Omental fat pad (tissue), 4 donors: ENCODE data around the gene MRGPRE. TPM values are rescaled to one million over a fixed set of nuclear protein-coding genes. Genes with fewer than 3 reads are reported as not detected.

Experiments
- ATAC-seq: fragments of 150-250 bp; one replicate; pipeline ENCODE4 v1.9.1; 2016; ENCODE audit warnings: mild to moderate bottlenecking, moderate library complexity; ENCODE audit not compliant: low FRiP score
- DNase-seq: peaks from one replicate; pipeline ENCODE4 v3.0.0-alpha.2; 2019; ENCODE audit warnings: low spot score
- CTCF ChIP-seq, 3 donors: fragments of 450-650 bp; IDR thresholded peaks; one replicate each; pipeline ENCODE4 v1.5.1; 2016 to 2017; ENCODE audit warnings: antibody characterized with exemption in 3 of 3, mild to moderate bottlenecking in 3 of 3, moderate library complexity in 2 of 3
- total RNA-seq, 4 donors: library from RNA; depleted of rRNA; stranded (reverse); fragments of >200 nt; gene quantifications; one replicate each; pipeline ENCODE4 v1.1.0, GENCODE V29; 2016

The MRGPRE gene
- total RNA-seq, 4 donors from 2014 or later, result not detected

GRCh38 chr11:3223932-3224381 lies 8.3 kb downstream of the MRGPRE start:
- ATAC-seq, result no peak
- no peak for TF ChIP-seq CTCF (IDR thresholded peaks at IDR 0.05)

DNA sequence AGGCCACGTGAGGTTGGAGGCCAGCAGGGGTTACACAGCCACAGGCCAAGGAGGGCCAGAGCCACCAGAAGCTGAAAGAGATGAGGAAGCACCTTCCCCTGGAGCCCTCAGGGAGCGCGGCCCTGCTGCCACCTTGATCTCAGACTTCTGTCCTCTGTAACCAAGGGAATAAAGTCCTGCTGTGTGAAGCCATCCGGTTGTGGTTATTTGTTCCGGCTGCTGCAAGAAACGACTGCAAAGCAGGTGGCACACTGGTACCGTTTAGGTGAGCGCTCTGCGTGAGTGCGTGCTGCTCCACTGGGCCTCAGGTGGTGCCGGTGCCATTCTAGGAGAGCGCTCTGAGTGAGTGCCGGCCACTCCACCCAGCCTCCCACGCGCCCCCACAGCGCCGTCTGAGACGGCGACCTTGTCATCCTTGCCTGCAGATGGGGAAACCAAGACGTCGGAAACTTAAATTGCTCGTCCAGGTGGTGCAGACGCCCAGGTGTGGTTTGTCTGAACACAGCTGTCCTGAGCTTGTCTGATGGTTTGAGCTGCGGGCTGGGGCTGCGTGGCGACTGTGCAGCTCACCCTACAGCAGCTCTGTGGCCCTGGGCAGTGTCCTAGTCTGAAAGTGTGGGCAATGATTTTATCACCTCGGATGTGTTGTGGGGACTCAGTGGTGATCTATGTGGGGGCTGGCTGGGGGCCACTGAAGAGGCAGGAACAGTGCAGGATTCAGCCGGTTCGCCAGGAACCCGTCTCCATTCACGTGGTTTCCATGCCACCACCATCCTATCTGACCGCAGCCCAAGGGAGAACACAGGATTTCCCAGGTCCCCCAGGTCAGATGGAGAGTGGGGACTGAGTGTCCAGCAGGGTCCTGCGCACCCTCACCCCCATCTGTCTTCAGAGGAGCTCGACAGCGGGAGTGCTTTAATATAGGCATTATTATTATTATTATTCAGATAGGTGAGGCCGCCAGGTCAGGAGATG lies 9.0 kb downstream of the MRGPRE start:
- no peak for DNase-seq
- ATAC-seq, result no peak
- no peak for TF ChIP-seq CTCF (IDR thresholded peaks at IDR 0.05)

More at GRCh38 chr11:3223932-3224381, 8.3 kb downstream of the MRGPRE start:
- no peak for DNase-seq

- DNase-seq (no peak), ATAC-seq (no peak)
- TF ChIP-seq CTCF (IDR thresholded peaks at IDR 0.05), result no peak
Observed at GRCh38 chr11:3222003-3222855, 10.0 kb downstream of the MRGPRE start.

DNA sequence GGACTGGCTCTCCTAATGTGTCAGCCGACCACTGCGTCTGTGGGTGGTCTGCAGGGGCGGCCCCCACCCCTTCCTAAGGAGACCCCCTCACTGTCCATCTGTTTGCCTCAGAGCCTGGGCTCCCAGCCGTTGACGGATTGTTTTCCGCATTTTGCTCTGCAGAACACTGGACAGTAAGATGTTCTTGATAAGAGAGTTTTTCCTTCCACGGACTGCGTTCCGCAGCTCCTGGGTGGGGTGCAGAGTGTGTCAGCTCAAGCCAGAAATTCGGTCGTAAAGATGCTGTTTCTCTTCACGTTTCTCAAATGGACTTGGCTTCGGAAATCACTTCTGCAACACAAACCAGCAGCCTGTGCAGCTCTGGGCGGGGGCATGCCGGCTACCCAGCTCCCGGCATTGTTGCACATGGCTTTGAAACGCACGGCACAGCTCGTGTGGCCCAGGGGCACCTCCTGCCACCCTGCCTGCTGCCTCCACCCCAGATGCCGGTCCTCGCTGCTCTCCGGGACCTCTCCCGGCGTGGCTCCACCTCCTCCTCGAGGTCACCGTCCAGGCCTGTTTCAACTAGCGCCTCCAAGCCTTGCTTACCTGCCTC lies 10.7 kb downstream of the MRGPRE start:
- no peak for TF ChIP-seq CTCF (IDR thresholded peaks at IDR 0.05)
- DNase-seq, result no peak

DNA sequence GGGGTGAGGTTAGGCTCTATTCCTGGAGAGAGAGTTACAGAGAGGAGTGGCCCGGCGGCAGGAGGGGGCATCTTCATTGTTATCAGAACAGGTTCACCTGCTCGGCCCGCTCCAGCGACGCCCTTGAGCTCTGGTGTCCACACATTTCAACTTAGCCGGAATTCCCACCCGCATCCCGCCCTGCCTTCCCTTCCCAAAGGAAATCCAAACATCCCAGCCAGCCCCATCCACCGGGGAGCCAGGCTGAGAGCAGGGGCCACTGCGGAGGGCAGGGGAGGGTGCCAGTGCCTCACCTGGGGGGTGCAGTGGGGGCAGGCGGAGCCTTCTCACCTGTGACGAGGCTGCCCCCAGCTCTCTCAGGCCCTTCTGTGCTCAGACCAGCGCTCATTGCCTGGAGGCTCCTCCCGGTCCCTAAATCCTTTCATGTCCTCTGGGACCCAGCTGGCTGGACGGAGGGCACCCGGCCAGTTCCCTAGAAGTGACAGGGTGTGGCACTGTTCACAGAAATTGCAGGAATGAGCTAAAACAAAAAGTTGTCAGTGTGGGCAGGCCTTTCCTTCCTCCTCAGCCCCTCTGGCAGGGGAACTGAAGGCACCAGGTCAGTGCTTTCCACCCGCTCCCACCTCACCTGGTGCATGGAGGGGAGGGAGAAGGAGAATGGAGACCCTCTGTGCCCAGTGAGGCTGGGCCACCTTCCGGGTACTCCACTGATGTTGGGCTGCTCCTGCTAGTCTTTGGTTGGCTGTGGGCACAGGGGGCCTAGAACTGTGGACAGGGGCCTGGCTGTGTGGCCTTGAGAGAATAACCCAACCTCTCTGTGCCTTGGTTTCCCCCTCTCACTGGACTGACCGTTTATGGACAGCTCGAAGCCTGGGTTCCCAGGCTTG lies 11.5 kb downstream of the MRGPRE start:
- no peak for TF ChIP-seq CTCF (IDR thresholded peaks at IDR 0.05)
- ATAC-seq (no peak), DNase-seq (no peak)

More for the DNA sequence above, 10.7 kb downstream of the MRGPRE start:
- ATAC-seq, result no peak

DNA sequence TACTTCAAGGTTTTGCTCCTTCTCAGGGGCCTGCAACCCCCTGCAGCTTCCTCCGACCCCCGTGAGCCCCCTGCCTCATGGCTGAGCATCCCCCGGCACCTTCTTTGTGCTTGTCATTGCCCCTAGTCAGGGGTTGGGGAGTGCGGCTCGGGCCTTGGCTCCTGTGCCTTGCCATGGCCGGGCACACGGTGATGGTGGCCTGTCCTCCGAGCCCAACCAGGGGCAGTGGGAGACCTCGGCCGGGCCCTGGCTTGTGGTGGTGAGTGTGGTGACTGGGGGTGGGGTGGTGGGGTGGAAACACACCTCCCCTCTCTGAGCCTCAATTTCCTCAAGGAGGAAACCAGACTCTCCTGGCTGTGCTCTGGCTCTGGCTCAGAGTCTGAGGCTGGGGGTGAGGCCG lies 12.1 kb downstream of the MRGPRE start:
- no peak for DNase-seq
- no peak for ATAC-seq
- TF ChIP-seq CTCF (IDR thresholded peaks at IDR 0.05), result no peak
